NB4 (cell line): ENCODE measurements around the gene ITGA8.

Experiments used
- DNase-seq: peaks from one replicate; pipeline ENCODE4 v3.0.0; 2010; ENCODE audit warnings: low read depth
- H3K4me3 ChIP-seq: one replicate; pipeline ENCODE4 v1.5.1; 2011; ENCODE audit warnings: mild to moderate bottlenecking, low read depth, low read length, moderate library complexity
- MYC ChIP-seq: IDR thresholded peaks from 2 replicates; pipeline ENCODE4 v1.6.1; 2011; ENCODE audit warnings: low read depth, low read length
- POLR2A ChIP-seq: IDR thresholded peaks from 2 replicates; pipeline ENCODE4 v1.6.1; 2011; ENCODE audit warnings: mild to moderate bottlenecking; ENCODE audit not compliant: insufficient read length; ENCODE audit errors: extremely low read depth
- TF ChIP-seq, protein P1 (sequence below): IDR thresholded peaks from one replicate; pipeline ENCODE4 v1.5.1; 2012; ENCODE audit warnings: low read depth, low read length
- TF ChIP-seq, protein P2 (sequence below): IDR thresholded peaks from 2 replicates; pipeline ENCODE4 v1.6.1; 2011; ENCODE audit warnings: low read depth, low read length

ITGA8 gene

DNA sequence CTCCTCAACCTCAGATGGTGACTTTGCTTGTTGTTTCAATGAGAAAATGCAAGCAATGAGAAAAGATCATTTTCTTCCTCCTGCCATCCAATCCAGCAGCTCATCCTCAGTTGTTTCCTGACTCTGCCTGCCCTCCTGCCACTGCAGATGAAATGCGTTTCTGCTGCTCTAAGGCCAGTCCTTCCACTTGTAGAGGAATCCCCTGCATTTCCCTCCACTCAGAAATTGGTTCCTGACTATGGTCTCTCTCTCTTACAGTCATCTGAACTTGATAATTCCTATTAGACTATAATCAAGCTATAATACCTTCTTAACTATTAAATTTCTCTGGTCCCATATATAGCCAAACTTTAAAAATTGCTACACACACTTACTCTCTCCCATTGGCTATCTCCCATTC lies 14.4 kb downstream of the ITGA8 start:
- no peak overlapping the region for H3K4me3 ChIP-seq
- no peak for DNase-seq
- TF ChIP-seq MYC (no peak), POLR2A (no peak)
- TF ChIP-seq, protein P1, sequence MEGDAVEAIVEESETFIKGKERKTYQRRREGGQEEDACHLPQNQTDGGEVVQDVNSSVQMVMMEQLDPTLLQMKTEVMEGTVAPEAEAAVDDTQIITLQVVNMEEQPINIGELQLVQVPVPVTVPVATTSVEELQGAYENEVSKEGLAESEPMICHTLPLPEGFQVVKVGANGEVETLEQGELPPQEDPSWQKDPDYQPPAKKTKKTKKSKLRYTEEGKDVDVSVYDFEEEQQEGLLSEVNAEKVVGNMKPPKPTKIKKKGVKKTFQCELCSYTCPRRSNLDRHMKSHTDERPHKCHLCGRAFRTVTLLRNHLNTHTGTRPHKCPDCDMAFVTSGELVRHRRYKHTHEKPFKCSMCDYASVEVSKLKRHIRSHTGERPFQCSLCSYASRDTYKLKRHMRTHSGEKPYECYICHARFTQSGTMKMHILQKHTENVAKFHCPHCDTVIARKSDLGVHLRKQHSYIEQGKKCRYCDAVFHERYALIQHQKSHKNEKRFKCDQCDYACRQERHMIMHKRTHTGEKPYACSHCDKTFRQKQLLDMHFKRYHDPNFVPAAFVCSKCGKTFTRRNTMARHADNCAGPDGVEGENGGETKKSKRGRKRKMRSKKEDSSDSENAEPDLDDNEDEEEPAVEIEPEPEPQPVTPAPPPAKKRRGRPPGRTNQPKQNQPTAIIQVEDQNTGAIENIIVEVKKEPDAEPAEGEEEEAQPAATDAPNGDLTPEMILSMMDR = no peak
- TF ChIP-seq, protein P2, sequence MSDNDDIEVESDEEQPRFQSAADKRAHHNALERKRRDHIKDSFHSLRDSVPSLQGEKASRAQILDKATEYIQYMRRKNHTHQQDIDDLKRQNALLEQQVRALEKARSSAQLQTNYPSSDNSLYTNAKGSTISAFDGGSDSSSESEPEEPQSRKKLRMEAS = no peak

DNA sequence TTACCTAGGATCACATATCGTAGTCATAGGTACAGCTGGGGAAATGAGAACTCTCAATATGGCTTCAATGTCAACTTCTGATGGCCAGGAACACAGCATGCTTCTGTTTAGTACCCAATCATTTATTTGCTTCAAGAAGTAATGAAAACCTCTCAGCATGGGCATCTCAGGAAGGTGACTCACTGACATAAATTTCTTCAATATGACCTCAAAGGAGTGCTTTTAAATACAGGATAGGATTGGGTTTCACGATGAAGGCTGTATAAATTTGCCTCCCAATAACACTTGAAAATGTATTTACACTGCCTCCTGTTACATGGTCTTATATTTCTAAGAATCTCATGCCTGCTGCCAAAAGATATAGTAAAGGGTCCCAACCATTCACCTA lies 15.1 kb downstream of the ITGA8 start:
- TF ChIP-seq MYC (no peak), POLR2A (no peak)
- TF ChIP-seq, protein P1 = no peak
- TF ChIP-seq, protein P2 = no peak
- H3K4me3 ChIP-seq = no peak overlapping the region
- DNase-seq = no peak

DNA sequence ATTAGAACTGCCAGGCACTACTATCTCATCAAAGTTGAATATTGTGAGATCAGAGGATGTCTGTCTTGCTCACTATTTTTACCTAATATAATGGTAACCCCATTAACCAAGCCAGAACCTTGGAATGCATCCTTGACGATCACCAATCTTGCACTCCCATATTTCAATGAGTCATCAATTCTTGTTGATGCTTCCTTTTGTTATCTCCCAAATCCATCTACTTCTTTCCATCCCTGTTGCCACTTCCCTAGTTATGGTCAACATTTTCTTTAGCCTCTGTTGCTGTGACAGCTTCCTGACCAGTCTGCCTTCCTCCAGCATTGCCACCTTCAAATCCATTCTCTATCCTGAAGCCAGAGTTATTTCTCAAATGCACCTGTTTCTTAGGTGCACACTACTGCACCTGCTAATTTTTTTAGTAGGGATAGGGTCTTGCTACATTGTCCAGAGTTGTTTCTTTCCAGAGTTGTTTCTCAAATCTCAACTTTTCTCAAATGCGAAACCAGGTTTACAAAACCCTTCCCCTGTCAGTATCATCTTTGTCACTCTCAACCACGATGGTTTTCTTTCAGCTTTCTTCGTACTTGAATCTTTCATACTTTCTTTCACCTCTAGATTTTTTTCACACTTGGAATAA lies 15.7 kb downstream of the ITGA8 start:
- no peak overlapping the region for H3K4me3 ChIP-seq
- no peak for DNase-seq
- no peak for TF ChIP-seq POLR2A
- TF ChIP-seq, protein P2 = no peak
- TF ChIP-seq MYC = no peak
- TF ChIP-seq, protein P1 = no peak

DNA sequence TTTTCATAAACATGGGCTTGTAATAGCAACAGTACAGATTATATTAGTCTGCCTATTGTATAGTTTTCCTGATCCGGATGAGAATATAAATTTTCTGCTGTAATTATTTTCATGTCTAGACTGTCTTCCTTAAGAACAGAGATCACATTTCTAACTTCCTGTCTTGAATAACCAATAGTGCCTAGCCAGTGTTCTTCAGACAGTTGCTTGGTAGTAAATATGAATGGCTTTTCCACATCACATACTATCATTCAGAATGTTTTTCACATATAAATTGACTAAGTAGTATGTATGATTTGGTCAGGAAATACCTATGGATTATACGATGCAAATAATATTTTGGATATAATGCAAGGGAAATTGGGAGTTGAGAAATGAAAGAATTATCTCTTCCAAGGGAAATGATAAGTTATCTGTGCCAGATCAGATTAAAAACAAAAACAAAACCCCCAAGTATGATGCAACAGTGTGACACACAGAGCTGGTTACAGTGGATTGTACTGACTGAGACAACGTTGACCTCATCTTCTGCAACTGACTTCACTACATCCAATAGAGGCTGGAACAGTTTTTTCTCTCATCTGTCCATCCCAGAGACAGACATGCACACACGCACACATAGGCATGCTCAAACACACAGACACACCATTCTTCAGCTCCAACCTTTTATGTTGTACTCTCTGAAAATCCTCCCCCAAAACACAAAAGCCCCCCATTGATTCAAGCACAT lies 16.4 kb downstream of the ITGA8 start:
- no peak overlapping the region for H3K4me3 ChIP-seq
- TF ChIP-seq, protein P2 = no peak
- TF ChIP-seq, protein P1 = no peak
- TF ChIP-seq MYC = no peak
- no peak for TF ChIP-seq POLR2A
- DNase-seq = no peak

DNA sequence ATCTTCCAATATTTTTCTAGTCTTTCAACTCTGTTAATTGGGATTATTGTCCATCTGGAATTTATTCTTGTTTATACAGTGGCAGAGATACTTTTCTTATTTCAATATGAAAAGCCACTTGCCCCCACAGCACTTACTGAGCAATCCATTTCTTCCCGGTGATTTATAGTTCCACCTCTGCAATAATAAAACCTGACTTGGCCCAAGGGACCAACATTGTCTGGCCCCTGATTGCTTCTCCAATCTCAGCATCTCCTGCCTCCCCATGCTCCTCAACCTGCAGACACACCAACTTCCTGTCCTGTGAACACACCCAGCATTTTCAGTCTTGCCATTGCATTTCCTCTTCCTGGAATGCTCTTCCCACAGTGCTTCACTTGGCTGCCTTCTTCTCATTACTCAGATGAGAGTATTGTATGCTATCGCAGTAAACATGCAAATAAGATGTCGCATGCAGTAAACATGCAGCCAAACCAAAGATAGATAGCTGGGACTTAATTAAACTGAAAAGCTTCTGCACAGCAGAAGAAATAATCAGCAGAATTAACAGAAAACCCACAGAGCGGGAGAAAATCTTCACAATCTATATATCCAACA lies 19.5 kb downstream of the ITGA8 start:
- TF ChIP-seq, protein P1 = no peak
- TF ChIP-seq, protein P2 = no peak
- no peak for TF ChIP-seq POLR2A
- TF ChIP-seq MYC = no peak
- DNase-seq = no peak
- no peak overlapping the region for H3K4me3 ChIP-seq
